ENCODE results near the gene TSEN15.

The TSEN15 gene

DNA sequence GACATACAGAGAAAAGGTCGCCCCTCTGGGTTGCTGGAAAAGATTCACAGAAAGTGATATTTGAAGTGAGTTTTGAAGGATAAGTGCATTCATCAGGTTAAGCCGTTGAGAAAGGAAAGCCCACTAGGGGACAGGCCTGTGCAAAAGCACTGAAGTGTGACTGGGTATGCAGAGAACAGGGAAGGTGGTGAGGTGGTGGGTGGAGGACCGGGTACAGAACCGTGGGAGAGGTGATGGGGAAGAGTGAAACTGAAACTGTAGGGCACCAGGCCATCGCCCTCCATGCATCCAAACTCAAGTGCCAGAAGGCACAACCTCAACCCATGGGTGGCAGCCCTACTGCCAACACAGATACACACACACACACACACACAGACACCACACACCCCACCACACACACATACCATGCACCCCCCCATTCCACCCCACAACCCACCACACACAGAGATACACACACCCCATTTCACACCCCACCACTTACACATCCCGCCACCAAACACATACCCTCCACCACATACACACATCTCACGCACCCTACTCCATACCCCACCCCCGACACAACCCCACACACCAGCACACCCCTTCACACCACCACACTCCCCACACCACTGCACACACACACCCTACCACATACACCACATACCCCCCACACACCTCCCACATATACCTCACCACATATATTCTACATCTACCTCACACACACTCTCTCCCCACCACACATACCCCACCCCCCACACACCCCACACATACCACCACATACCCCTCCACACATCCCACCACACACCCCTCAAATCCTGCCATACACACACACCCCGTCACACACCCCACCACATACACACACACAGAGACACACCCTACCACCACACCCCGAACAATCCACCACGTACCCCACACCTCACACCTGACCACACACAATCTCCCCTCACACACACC is 59.0 kb downstream of the TSEN15 start:
- DNase-seq = no peak

DNA sequence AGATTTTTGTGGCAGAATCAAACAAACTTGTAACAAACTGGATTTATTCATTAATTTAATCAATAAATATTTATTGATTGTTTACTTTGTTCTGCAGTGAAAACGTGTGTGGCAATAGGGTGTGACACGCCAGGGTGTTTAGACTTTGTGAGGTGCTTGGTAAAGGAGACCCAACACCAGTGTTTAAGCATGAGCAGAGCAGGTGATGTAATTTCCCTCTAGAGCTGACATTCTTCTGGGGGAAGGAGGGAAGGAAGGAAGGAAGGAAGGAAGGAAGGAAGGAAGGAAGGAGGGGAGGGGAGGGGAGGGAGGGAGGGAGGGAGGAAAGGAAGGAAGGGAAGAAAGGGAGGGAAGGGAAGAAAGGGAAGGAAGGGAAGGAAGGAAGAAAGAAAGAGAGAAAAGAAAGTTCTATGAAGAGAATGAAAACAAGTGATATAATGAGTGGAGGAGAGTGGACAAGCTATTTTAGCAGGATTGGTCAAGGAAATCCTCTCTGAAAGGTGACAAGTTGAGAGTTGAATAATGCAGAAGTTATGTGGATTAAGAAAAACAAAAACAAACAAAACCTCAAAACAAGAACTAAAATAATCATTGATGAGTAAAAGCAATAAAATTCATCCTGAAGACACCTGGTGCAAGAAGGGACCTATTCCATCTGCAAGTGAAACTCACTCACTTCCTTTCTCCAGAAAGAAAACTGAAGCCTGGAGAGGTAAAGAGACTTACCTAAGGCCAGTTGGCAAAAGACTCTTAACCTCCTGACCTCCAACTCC is 60.8 kb downstream of the TSEN15 start:
- no peak for DNase-seq

DNA sequence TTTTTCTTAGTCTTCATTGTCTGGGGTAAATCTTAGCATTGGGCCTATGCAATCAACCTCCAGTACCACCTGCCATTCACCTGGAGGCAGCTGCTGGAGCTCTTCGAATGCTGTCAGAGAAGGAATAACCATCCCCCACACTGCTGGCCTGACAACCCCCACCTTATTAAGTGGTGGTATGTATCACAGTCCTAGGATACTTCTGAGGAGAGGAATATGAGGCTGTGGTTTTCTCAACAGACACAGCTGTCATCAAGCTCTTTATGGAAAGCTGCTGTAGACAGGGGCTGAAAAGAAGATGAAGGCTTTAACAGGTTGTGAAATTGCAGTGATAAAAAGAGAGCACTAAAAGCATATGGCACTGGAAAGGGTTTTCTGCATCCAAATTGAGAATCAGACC is 61.7 kb downstream of the TSEN15 start:
- DNase-seq = no peak

DNA sequence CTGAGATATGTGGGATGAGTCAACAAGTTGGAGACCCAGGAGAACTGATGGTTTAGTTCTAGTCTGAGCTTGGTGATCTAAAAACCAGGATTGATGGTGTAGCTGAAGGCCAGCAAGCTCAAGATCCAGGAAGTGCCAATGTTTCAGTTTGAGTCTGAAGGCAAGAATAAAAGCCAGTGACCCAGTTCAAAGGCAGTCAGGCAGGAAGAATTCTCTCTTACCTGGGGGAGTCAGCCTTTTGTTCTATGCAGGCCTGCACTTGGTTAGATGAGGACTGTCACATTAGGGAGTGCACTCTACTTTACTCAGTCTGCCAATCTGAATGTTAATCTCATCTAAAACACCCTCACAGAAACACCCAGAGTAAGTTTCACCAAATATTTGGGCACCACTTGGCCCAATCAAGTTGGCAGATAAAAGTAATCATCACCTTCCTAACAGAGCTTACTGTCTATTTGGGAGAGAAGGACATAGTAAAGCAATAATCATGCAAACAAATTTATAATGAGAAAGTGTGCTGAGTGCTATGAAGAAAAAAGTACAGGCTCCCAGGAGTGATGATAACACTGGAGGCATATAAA is 63.4 kb downstream of the TSEN15 start:
- no peak for DNase-seq

DNA sequence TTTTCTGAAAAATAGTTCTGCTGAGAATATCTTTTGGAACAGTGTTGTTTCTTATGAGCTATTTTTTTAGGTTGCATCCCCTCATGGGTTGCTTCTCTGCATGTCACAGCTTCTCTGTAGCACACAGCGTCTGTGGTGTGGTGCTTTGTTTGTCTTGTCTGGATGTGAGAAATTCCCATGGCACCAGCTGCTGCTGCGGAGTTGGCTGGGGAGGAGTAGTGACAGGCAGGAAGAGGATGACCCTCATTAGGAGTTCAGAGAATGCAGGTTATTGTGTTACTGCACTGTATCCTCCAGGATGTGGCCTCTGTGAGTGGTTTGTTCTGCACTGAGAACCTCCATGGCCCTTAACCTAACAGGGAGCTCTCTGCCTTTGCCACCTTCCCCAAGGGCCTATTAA is 64.8 kb downstream of the TSEN15 start:
- no peak for DNase-seq

DNA sequence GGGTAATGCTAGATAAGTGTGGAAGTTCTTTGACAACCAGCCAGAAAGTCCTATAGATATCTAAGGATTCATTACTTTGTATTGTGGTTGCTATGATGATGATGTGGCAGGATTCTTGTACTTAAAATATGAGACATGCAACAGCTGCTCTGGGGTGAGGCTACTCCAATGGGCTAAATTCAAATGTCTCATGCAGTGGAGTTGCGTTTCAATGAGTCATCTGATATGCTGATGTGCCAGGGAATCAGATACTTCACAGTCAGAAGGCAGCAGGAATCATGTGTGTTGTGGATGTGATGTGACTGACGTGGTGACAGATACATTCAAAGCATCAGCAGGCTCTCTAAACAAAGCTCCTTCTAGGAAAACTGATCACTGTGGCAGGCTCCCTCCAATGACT is 66.5 kb downstream of the TSEN15 start:
- no peak for DNase-seq

Measured in activated T-cell treated with anti-CD3 and anti-CD28 coated beads for 4 hours (primary cell).